ENCODE results near the gene NBPF26. TPM values are rescaled to one million over a fixed set of nuclear protein-coding genes. Genes with fewer than 3 reads are reported as not detected.
"Not testable (repeated sequence)": the region's sequence is repeated elsewhere in the genome, so short reads cannot be mapped to it uniquely, and the experiment has no call there.

Gene NBPF26
- total and polyA plus RNA-seq, 9 of the 15 experiments (the other 6 are each of a cell fraction or from before 2014, with no cell fraction given) = 0.13 to 6.6 (median 5.2) TPM

DNA sequence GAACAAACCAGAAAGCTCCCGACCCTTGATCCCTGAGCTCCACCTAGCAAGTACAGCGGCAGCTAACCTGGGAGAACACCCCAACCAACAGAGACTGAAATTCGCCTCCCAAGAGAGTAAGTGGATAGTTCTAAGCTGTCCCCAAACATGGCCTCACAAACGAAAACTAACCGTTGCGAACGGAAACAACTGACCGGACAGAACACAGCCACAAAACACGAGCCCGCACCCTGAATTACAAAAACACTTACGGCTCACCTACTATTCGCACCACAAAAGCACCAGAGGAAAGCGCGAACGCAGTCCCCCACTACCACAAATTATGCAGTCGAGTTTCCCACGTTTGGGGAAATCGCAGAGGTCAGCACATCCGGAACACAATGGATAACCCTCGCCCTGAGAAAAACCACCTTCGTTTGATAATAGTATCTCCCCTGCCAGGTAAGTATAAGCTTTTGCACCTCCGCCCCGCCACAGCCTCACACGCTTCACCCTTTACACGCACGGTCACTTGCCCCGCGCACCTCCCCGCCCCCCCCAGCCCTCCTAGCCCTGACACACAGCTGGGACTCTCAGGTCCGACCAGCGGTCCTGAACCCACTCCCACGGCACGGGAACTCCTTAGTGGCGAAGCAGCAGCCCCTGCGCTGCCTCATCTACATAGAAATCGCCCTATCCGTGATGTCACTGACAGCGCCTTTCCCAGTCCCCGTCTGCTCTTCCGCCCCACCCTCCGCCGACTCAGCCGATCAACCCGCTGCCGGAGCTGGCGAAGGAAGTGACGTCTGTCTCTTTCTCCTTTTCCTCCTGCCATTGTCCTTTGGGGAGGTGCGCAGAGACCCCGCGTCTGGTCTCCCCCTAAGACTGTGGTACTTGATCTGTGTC is 127.0 kb downstream of the NBPF26 start (continued):
- peak; percentile 97 for TF ChIP-seq ZNF764 (CRISPR knock-in tag; IDR thresholded peaks at IDR 0.05; ENCODE audit: low read depth)
- TF ChIP-seq ZC3H4 (CRISPR knock-in tag; IDR thresholded peaks at IDR 0.05; ENCODE audit: borderline replicate concordance) = peak; percentile 98
- TF ChIP-seq JUNB (CRISPR knock-in tag; conservative IDR thresholded peaks at IDR 0.05) = peak; percentile 87
- TF ChIP-seq SRF (CRISPR knock-in tag; IDR thresholded peaks at IDR 0.05) = peak; percentile 66 to 98; a peak in 3 of 4 replicates
- TF ChIP-seq ZKSCAN1 (IDR thresholded peaks at IDR 0.05; ENCODE audit: low read depth, low read length) = peak; percentile 72; the same call in 1 of the 2 replicates
- TF ChIP-seq, protein P1, sequence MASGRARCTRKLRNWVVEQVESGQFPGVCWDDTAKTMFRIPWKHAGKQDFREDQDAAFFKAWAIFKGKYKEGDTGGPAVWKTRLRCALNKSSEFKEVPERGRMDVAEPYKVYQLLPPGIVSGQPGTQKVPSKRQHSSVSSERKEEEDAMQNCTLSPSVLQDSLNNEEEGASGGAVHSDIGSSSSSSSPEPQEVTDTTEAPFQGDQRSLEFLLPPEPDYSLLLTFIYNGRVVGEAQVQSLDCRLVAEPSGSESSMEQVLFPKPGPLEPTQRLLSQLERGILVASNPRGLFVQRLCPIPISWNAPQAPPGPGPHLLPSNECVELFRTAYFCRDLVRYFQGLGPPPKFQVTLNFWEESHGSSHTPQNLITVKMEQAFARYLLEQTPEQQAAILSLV (tag; IDR thresholded peaks at IDR 0.05) = peak; percentile 50; the same call in 1 of the 2 replicates
- TF ChIP-seq, protein P2, sequence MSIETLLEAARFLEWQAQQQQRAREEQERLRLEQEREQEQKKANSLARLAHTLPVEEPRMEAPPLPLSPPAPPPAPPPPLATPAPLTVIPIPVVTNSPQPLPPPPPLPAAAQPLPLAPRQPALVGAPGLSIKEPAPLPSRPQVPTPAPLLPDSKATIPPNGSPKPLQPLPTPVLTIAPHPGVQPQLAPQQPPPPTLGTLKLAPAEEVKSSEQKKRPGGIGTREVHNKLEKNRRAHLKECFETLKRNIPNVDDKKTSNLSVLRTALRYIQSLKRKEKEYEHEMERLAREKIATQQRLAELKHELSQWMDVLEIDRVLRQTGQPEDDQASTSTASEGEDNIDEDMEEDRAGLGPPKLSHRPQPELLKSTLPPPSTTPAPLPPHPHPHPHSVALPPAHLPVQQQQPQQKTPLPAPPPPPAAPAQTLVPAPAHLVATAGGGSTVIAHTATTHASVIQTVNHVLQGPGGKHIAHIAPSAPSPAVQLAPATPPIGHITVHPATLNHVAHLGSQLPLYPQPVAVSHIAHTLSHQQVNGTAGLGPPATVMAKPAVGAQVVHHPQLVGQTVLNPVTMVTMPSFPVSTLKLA (conservative IDR thresholded peaks at IDR 0.05) = peak; percentile 44 to 67; a peak in 2 of 4 replicates
- TF ChIP-seq FOXA3 (CRISPR knock-in tag; conservative IDR thresholded peaks at IDR 0.05 in 1 of 2, IDR thresholded peaks at IDR 0.05 in 1 of 2) = peak in 1 of 2 experiments; percentile 91; a peak in 2 of 4 replicates
- TF ChIP-seq ZNF75A (CRISPR knock-in tag; IDR thresholded peaks at IDR 0.05) = peak; percentile 92
- peak; percentile 96 for TF ChIP-seq KHSRP (IDR thresholded peaks at IDR 0.05)
- peak; percentile 80 to 98; a peak in 3 of 4 replicates for TF ChIP-seq SIN3A (IDR thresholded peaks at IDR 0.05; ENCODE audit: borderline replicate concordance in 2 of 2, control insufficient read depth in 1 of 2, low read depth in 2 of 2, low read length in 2 of 2)
- TF ChIP-seq ZNF232 (CRISPR knock-in tag; IDR thresholded peaks at IDR 0.05) = peak; percentile 88
- peak; percentile 94 for TF ChIP-seq RBM39 (optimal IDR thresholded peaks at IDR 0.05; ENCODE audit: low read depth, low read length)
- TF ChIP-seq JUN (IDR thresholded peaks at IDR 0.05; ENCODE audit: borderline replicate concordance, low read depth, low read length) = not testable (repeated sequence)
- TF ChIP-seq JUN (CRISPR knock-in tag; IDR thresholded peaks at IDR 0.05; ENCODE audit: borderline replicate concordance) = 0 out of 2 replicates have a peak, but pooled peaks have one; percentile 36
- TF ChIP-seq, protein P3, sequence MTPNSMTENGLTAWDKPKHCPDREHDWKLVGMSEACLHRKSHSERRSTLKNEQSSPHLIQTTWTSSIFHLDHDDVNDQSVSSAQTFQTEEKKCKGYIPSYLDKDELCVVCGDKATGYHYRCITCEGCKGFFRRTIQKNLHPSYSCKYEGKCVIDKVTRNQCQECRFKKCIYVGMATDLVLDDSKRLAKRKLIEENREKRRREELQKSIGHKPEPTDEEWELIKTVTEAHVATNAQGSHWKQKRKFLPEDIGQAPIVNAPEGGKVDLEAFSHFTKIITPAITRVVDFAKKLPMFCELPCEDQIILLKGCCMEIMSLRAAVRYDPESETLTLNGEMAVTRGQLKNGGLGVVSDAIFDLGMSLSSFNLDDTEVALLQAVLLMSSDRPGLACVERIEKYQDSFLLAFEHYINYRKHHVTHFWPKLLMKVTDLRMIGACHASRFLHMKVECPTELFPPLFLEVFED (CRISPR knock-in tag; conservative IDR thresholded peaks at IDR 0.05) = peak; percentile 100
- TF ChIP-seq MBD2 (IDR thresholded peaks at IDR 0.05; ENCODE audit: borderline replicate concordance, low read depth) = peak; percentile 96
- TF ChIP-seq RHOXF2B (CRISPR knock-in tag; conservative IDR thresholded peaks at IDR 0.05) = peak; percentile 100
- TF ChIP-seq, protein P4, sequence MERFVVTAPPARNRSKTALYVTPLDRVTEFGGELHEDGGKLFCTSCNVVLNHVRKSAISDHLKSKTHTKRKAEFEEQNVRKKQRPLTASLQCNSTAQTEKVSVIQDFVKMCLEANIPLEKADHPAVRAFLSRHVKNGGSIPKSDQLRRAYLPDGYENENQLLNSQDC (CRISPR knock-in tag; IDR thresholded peaks at IDR 0.05) = peak; percentile 100
- TF ChIP-seq NONO (IDR thresholded peaks at IDR 0.05; ENCODE audit: low read depth in 2 of 2, low read length in 1 of 2) = peak; percentile 95 to 97
- peak; percentile 69 for TF ChIP-seq CXXC5 (CRISPR knock-in tag; IDR thresholded peaks at IDR 0.05)
- peak; percentile 66; the same call in 1 of the 2 replicates for TF ChIP-seq TRIM28 (IDR thresholded peaks at IDR 0.05)
- peak; percentile 99 for TF ChIP-seq ZNF57 (CRISPR knock-in tag; IDR thresholded peaks at IDR 0.05)
- TF ChIP-seq ZNF174 (CRISPR knock-in tag; IDR thresholded peaks at IDR 0.05) = peak; percentile 95
